Subcutaneous abdominal adipose tissue (tissue), 5 donors: ENCODE results near the gene SEC14L1.
"Not testable (repeated sequence)": the region's sequence is repeated elsewhere in the genome, so short reads cannot be mapped to it uniquely, and the experiment has no call there.

ENCODE experiments used
- H3K27ac ChIP-seq: one replicate; pipeline ENCODE4 v1.7.0; 2013; ENCODE audit warnings: low read depth, mild to moderate bottlenecking, inconsistent platforms, low read length, moderate library complexity
- H3K27me3 ChIP-seq, 5 donors: one replicate each; pipeline ENCODE4 v1.7.0; 2013; ENCODE audit warnings: low read length in 5 of 5, inconsistent platforms in 1 of 5; ENCODE audit not compliant: control insufficient read depth in 5 of 5, insufficient read depth in 4 of 5
- H3K36me3 ChIP-seq, 5 donors: one replicate each; pipeline ENCODE4 v1.7.0; 2013; ENCODE audit warnings: low read length in 5 of 5; ENCODE audit not compliant: control insufficient read depth in 5 of 5, insufficient read depth in 5 of 5
- H3K4me1 ChIP-seq, 5 donors: one replicate each; pipeline ENCODE4 v1.7.0; 2013; ENCODE audit warnings: low read length in 5 of 5, mild to moderate bottlenecking in 3 of 5, moderate library complexity in 1 of 5; ENCODE audit not compliant: control insufficient read depth in 5 of 5, insufficient read depth in 5 of 5
- H3K4me3 ChIP-seq, 5 donors: one replicate each; pipeline ENCODE4 v1.7.0; 2013; ENCODE audit warnings: low read length in 5 of 5, low read depth in 1 of 5
- H3K9ac ChIP-seq, 5 donors: one replicate each; pipeline ENCODE4 v1.7.0; 2013; ENCODE audit warnings: low read length in 5 of 5, mild to moderate bottlenecking in 4 of 5, moderate library complexity in 3 of 5
- H3K9me3 ChIP-seq, 5 donors: one replicate each; pipeline ENCODE4 v1.7.0; 2013; ENCODE audit warnings: low read length in 5 of 5; ENCODE audit not compliant: control insufficient read depth in 5 of 5
- donor health status: healthy.
- donor health status: healthy.
- donor health status: healthy.
- donor health status: healthy.
- donor health status: healthy.

Gene SEC14L1

DNA sequence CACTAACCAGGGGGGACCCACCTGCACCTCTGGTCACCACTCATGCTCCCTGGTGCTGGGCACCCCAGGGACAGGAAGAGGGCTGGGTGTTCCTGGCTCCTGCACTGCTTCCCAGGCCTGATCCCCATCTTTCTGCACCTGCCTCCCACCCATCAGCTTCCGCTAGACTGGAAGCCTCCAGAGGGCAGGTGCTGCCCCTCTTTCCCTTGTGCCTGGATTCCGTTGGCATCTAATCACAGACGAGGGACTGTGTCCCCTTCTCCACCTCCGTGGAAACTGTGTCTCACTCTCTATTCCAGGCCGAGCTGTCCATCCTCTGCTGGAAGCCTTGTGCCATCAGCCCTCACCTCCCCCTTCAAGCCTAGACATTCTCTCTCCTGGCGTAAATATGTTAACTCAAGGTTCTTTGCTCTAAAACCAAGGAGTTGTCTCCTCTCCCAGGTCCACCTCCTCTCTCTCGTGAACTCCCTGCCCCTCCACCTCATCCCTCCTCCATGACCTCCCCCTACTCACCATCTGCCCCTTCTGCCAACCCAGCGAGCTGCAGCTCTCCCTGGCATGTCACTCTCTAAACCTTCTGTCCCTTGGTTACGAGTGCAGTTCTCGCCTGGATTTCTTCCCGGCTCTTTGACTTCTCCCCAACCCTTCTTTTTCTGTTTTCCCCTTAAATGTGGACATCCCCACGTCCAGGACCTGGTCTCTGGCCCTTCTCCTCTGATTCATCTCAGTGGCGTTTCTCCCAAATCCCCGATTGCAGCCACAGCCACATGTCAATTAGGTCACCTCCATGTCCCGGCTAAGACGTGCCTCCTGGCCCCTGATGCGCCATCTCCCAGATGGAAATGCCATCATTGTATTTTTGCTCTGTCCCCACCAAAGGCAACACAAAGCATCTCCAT lies 107.7 kb downstream of the SEC14L1 start:
- Histone ChIP-seq H3K9ac (no peak overlapping the region), H3K4me1 (peaks cover 0 to 12% (median 11%) of the 10 kb centered on the region in 5 donors), H3K36me3 (no peaks in the 10 kb centered on the region), H3K9me3 (no peaks in the 10 kb centered on the region), H3K4me3 (no peak overlapping the region), H3K27me3 (peaks cover 0 to 12% (median 7%) of the 10 kb centered on the region in 5 donors), H3K27ac (no peak overlapping the region)

DNA sequence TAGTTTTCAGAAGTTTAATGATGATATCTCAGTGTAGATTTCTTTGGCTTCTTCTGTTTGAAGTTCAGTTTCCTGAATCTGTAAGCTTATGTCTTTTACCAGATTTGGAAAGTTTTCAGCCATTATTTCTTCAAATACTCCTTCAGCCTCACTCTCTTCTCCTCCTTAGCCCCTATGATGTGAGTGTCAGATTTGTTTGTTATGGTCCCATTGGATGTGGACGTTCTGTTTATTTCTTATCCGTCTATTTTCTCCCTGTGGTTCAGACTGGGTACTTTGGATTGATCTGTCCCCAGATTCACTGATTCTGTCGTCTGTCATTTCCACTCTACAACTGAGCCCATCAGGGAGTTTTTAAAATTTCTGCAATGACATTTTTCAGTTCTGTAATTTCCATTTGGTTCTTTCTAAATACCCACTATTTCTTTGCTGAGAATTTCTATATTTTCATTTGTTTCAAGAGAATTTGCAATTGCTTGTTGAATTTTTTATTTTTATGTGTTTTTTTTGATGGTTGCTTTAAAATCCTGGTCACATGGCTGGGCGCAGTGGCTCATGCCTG lies 110.9 kb downstream of the SEC14L1 start:
- Histone ChIP-seq H3K27me3 (peaks cover 0 to 20% (median 11%) of the 10 kb centered on the region in 5 donors), H3K36me3 (no peaks in the 10 kb centered on the region), H3K9ac (no peak overlapping the region), H3K4me1 (peaks cover 0 to 9% (median 7%) of the 10 kb centered on the region in 5 donors), H3K9me3 (no peaks in the 10 kb centered on the region), H3K27ac (no peak overlapping the region), H3K4me3 (no peak overlapping the region)

DNA sequence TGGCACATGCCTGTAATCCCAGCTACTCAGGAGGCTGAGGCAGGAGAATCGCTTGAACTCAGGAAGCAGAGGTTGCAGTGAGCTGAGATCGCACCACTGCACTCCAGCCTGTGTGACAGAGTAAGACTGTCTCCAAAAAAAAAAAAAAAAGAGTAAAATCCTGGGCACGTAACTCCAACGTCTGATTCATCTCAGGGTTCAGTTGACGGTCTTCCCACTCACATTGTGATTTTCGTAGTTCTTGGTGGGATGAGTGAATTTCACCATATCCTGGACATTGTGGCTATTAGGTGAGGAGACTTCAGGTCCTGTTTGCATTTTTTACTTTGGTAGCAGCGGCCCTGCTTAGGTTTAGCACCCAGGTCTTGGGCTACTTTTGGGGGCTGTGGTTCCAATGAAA lies 111.5 kb downstream of the SEC14L1 start:
- H3K27me3 ChIP-seq: peaks cover 0 to 20% (median 14%) of the 10 kb centered on the region in 5 donors
- H3K36me3 ChIP-seq, H3K4me1 ChIP-seq, H3K4me3 ChIP-seq, H3K27ac ChIP-seq, H3K9me3 ChIP-seq, H3K9ac ChIP-seq: not testable (repeated sequence)

DNA sequence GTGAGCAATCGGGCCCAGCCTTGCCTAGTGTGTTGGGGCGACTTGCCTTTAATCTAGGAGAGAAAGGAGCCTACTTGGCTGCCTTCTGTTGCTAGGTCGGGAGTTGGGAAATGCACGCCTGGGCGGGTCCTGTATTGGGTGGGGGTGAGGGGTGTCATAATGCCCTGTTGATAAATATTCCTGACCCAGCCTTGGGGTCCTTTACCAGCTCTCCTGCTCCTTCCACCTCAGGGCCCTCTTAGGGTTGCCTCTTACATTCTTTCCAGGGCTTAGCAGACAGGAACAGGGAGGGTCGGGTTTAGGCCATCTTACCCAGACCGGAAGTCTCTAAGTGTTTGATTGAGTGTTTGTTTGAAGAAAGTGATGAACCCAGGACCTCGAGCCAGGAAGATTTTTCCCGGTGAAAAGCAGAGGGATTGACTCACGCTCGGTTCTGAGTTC lies 112.9 kb downstream of the SEC14L1 start:
- Histone ChIP-seq H3K4me1 (peaks cover 0 to 3% (median 0%) of the 10 kb centered on the region in 5 donors), H3K36me3 (no peaks in the 10 kb centered on the region), H3K9me3 (no peaks in the 10 kb centered on the region), H3K27me3 (peaks cover 0 to 15% (median 12%) of the 10 kb centered on the region in 5 donors), H3K4me3 (no peak overlapping the region), H3K9ac (no peak overlapping the region), H3K27ac (no peak overlapping the region)

DNA sequence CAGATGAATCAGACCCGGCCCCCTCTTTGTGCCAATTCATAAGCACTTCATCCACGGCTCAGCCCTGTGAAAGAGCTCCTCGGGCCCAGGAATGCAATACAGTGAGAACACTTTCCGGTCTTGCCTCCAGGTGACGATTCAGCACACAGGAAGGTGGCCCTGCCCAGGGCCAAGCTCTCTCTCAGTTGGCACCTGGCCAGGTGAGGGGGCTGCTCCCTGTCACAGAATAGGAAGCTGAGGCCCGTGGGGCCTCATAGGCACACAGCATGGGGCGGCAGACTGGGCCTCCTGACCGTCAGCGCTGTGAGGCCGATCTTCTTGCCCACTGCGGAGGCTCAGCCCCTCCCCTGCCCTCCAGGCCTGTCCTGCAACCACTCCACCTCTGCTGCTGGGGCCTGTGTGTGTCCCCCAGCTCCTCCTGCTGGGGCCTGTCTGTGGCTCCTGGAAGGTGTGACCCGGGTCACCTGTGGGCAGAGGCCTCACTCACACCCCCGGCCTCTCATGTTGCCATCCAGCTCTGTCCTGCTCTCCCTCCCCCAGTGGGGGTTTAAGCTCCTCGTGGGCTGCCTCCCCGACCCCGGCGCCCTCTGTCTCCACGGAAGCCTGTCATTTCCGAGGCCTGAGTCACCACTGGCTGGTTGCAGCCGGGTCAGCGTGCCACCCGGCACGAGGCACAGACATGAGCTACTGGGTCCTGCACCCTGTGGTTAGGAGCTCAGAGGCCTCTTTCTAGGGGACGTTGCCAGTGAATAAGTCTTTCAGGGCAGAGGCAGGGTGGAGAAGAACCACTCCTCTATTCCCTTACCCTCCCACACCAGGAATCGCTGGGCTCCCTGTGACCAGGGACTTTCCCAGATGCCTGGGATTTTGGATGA lies 114.4 kb downstream of the SEC14L1 start:
- Histone ChIP-seq H3K27me3 (peaks cover 0 to 12% (median 9%) of the 10 kb centered on the region in 5 donors), H3K27ac (no peak overlapping the region), H3K9ac (no peak overlapping the region), H3K36me3 (no peaks in the 10 kb centered on the region), H3K4me1 (peaks cover 0 to 3% (median 0%) of the 10 kb centered on the region in 5 donors), H3K9me3 (no peaks in the 10 kb centered on the region), H3K4me3 (no peak overlapping the region)

DNA sequence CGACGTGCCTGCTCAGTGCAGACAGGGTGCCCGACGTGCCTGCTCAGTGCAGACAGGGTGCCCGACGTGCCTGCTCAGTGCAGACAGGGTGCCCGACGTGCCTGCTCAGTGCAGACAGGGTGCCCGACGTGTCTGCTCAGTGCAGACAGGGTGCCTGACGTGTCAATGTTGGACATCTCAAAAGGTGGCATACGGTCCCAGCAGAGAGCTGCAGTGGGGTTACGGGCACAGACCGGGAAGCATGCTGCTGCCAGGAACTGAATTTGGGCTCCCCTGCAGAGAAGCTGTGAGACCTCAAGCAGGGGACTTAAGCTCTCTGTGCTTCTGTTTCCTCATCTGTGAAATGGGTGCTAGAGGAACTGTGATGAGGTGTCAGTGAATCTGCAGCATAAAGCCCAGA lies 115.2 kb downstream of the SEC14L1 start:
- not testable (repeated sequence) for H3K27ac ChIP-seq, H3K9ac ChIP-seq, H3K4me3 ChIP-seq, H3K36me3 ChIP-seq, H3K4me1 ChIP-seq, H3K9me3 ChIP-seq
- H3K27me3 ChIP-seq: peaks cover 0 to 12% (median 9%) of the 10 kb centered on the region in 5 donors

DNA sequence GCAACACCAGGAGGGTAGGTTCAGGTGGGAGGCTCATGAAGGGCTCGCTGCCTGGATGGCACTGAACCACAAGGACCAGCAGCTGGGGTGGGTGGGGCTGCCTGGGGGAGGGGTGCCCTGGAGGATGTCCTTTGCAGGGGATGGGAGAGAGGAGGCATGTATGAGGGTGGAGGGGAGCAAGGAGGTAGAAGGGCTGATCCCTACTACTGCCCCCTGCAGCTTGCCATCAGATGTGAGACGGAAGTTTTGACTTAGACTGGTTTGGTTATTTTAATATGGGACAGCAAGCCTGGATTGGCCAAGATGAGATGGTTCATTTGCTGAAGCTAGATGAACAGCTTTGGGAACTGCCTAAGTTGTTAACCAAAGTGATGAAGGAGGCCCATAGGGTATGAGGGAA lies 115.9 kb downstream of the SEC14L1 start:
- Histone ChIP-seq H3K36me3 (no peaks in the 10 kb centered on the region), H3K27ac (no peak overlapping the region), H3K9ac (no peak overlapping the region), H3K27me3 (peaks cover 0 to 12% (median 9%) of the 10 kb centered on the region in 5 donors), H3K4me3 (no peak overlapping the region), H3K9me3 (no peaks in the 10 kb centered on the region), H3K4me1 (peaks cover 0 to 3% (median 0%) of the 10 kb centered on the region in 5 donors)

DNA sequence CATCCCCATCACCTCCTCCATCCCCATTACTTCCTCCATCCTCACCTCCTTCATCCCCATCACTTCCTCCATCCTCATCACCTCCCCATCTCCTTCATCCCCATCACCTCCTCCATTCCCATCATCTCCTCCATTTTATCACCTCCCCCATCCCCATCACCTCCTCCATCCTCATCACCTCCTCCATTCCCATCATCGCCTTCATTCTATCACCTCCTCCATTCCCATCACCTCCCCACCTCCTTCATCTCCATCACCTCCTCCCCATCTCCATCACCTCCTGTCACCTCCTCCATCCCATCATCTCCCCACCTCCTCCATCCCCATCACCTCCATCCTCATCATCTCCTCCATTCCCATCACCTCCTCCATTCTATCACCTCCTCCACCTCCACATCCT lies 116.4 kb downstream of the SEC14L1 start:
- Histone ChIP-seq H3K9ac (no peak overlapping the region), H3K4me1 (peaks cover 0 to 3% (median 0%) of the 10 kb centered on the region in 5 donors), H3K36me3 (no peaks in the 10 kb centered on the region), H3K4me3 (no peak overlapping the region), H3K27me3 (peaks cover 0 to 12% (median 9%) of the 10 kb centered on the region in 5 donors), H3K9me3 (no peaks in the 10 kb centered on the region), H3K27ac (no peak overlapping the region)

DNA sequence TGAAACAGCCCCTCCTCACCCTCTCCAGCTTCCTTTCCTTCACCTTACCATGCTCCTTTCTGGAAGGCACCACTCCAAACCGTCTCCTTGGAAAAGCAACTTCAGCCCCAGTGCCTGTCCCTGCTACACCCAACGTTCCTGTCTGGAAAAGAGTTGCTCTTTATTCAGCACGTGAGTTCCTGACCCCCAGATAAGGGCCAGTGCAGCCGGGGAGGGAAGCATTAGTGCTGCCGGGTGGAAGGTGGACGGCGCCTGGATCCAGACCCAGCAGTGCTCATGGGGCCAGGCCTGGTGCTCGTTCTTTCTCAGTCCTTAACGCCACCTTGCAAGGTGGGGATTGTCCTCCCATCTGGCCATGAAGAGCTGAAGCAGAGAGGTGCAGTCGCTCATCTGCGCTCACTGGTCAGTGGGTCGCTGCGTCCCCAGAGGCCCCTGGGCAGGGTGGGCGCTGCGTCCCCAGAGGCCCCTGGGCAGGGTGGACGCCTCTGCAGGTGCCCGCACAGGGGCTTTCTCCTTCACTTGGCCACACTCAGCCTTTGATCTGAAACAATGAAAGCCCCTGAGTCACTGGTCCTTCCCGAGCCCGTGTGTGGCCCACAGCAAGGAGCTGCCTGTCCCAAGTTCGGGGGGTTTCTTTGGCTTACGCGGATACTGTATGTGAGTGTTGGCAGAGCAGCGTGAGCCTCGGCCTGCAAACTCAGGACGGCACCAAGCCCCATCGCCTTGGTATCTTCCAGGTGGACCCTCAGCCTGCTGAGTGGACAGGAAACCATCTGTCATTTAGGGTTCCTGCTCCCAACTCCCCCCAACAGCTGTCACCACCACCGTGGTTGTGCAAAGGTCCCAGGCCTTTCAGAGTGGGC lies 117.1 kb downstream of the SEC14L1 start:
- Histone ChIP-seq H3K4me1 (peaks cover 0 to 3% (median 0%) of the 10 kb centered on the region in 5 donors), H3K9me3 (no peaks in the 10 kb centered on the region), H3K4me3 (no peak overlapping the region), H3K36me3 (no peaks in the 10 kb centered on the region), H3K27ac (no peak overlapping the region), H3K9ac (no peak overlapping the region), H3K27me3 (peaks cover 0 to 12% (median 9%) of the 10 kb centered on the region in 5 donors)
